HG02678 (cell line): Measurements from ENCODE around the gene SPON1.
"Not testable (repeated sequence)": the region's sequence is repeated elsewhere in the genome, so short reads cannot be mapped to it uniquely, and the experiment has no call there.

Source experiments
- ATAC-seq: cut with Tn5 transposase; IDR thresholded peaks from one replicate; pipeline ENCODE4 v1.9.1; 2021; ENCODE audit warnings: mild to moderate bottlenecking, moderate library complexity; ENCODE audit not compliant: unreplicated experiment

Gene SPON1

DNA sequence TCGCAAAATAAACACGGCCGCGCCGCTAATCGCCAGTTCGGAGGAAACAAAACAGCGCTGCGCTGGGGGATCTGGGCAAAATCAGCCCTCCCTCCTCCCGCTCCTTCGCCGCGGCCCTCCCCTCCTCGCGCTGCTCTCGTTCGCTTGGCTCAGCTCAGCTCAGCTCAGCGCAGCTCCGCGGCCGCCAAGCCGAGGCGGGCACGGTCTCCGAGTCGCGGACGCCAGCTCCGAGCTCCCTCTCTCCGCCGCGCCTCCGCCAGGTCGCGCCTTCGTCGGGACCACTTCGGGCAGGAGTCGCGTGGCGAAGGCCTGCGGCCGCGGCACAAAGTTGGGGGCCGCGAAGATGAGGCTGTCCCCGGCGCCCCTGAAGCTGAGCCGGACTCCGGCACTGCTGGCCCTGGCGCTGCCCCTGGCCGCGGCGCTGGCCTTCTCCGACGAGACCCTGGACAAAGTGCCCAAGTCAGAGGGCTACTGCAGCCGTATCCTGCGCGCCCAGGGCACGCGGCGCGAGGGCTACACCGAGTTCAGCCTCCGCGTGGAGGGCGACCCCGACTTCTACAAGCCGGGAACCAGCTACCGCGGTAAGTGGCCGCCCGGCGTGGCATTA, at the start of gene SPON1:
Gene SPON1, plus strand, starts transcription at position 162 of the 607 bp plus-strand sequence. Its CDS starts 182 bp downstream, at position 344.
- no peak for ATAC-seq

GRCh38 chr11:13917264-13917663, 45.3 kb upstream of the SPON1 start:
- ATAC-seq, result no peak

GRCh38 chr11:13917904-13918303, 44.6 kb upstream of the SPON1 start:
- no peak for ATAC-seq

DNA sequence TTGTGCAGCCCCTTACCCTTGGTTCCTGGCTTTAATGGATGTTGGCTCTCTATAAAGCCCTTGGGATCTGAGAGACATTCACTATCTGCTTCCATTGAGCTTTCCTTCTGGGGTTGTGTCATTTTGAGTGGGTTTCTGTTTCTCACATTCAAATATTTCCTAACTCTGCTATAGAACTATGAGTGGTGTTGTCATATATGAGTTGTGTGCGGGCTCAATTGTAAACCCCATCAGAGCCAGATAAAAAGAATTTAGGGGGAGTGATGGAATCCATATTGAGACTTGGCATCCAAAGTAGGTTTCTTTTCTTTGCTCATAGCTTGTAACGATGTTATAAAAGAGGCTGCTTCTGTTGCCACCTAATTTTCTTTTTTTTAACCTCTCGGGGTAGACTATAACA, 41.8 kb upstream of the SPON1 start:
- no peak for ATAC-seq

DNA sequence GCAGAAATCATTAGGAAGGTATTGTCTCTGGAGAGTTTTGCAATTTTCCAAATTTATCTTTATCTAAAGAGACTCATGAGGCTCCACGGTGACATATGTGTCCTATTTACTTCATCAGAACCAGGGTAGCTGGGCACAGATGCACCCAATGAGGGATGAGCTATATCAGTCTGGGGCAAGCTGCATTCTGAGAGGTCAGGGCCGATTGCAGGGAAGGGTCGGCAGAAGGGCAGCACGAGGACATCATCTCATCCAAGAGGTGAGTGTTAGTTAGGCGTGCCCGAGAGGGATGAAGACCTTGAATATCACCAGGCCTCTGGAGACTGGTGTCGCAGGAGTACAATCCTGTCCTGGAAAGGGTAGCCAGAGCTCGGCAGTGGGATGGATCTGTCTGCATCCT, 41.0 kb upstream of the SPON1 start:
- no peak for ATAC-seq

DNA sequence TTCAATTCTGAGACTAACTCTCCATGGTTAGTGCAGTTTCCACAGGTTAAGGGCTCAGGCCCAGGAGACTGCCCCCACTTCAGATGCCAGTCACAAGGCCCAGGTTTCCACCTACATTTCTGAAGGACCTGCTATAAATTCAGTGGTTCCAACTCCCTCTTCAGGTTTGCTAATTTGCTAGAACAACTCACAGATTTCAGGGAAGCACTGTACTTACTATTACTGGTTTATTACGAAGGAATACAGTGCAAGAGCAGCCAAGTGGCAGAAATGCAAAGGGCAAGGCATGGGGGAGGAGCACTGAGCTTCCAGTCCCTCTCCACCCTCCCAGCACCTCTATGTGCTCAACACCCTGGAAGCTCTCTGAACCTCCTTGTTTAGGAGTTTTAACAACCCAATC, 39.3 kb upstream of the SPON1 start:
- ATAC-seq, result no peak

GRCh38 chr11:13923716-13924650, 38.5 kb upstream of the SPON1 start:
- ATAC-seq, result no peak

GRCh38 chr11:13924801-13925327, 37.7 kb upstream of the SPON1 start:
- no peak for ATAC-seq

GRCh38 chr11:13926366-13926765, 36.2 kb upstream of the SPON1 start:
- ATAC-seq, result not testable (repeated sequence)

- ATAC-seq, result no peak
Observed at GRCh38 chr11:13926981-13927380, 35.5 kb upstream of the SPON1 start.

- no peak for ATAC-seq
Observed at GRCh38 chr11:13927481-13927880, 35.0 kb upstream of the SPON1 start.

- no peak for ATAC-seq
Observed at GRCh38 chr11:13928566-13929251, 33.8 kb upstream of the SPON1 start.

GRCh38 chr11:13929395-13929891, 33.1 kb upstream of the SPON1 start:
- ATAC-seq, result no peak

DNA sequence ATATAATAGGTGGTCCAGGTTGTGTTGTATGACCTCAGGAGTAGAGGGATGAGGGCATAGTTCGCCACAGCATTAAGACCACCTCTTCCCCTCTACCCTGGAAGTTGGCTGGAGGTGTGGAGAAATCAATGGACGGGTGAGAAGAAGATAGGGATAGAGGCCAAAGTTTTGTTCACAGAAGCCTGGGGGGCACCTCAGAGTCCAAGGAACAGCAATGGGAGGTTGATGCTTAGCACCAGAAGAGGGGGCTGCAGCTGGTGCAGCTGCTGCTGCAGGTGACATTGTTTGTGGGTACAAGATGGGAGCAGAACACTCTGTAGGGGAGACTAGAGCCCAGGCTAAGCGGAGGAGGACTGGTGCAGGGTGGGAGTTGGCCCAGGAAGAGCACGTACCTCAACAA, 31.2 kb upstream of the SPON1 start:
- ATAC-seq, result no peak

DNA sequence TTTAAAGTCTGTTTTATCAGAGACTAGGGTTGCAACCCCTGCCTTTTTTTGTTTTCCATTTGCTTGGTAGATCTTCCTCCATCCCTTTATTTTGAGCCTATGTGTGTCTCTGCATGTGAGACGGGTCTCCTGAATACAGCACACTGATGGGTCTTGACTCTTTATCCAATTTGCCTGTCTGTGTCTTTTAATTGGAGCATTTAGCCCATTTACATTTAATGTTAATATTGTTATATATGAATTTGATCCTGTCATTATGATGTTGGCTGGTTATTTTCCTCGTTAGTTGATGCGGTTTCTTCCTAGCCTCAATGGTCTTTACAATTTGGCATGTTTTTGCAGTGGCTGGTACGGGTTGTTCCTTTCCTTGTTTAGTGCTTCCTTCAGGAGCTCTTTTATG, 25.4 kb upstream of the SPON1 start:
- ATAC-seq, result not testable (repeated sequence)

- ATAC-seq, result not testable (repeated sequence)
Observed at GRCh38 chr11:13938829-13939228, 23.7 kb upstream of the SPON1 start.

- ATAC-seq, result no peak
Observed at GRCh38 chr11:13939961-13940906, 22.3 kb upstream of the SPON1 start.

GRCh38 chr11:13940907-13941256, 21.6 kb upstream of the SPON1 start:
- no peak for ATAC-seq

DNA sequence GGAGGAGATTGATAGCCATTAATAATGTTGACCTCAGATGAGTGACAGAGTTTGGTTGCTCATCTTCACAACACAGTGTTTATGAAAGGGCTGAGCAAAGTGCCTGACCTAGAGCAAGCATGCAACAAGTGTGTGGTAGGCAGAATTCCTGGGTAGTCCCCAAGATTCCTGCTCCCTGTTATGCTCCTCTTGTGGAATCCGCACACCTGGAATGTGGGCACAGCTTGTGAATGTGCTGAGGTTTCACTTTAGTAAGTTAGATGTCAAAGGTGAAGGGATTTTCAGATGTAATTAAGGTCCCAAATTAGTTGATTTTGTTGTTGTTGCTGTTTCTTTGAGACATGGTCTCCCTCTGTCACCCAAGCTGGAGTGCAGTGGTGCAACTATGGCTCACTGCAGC, 20.7 kb upstream of the SPON1 start:
- no peak for ATAC-seq

GRCh38 chr11:13942378-13942777, 20.1 kb upstream of the SPON1 start:
- no peak for ATAC-seq
